ENCODE data around the gene SEMA6B.

GRCh38 chr19:4580021-4580901 is 20.8 kb upstream of the SEMA6B start:
- no peak for TF ChIP-seq CTCF (conservative IDR thresholded peaks at IDR 0.05)
- no peak for TF ChIP-seq ZFX (IDR thresholded peaks at IDR 0.05)
